Right lobe of liver (tissue), 4 donors: ENCODE measurements around the gene CENATAC.
A peak's percentile ranks its signal among the peaks of the same experiment; 100 is the strongest.

Experiments used
- CTCF ChIP-seq, 4 donors: fragments of 200-600 bp in 3 of 4; fragments of 450-650 bp in 1 of 4; IDR thresholded peaks; one replicate each; pipeline versions ENCODE4 v1.5.1 to v1.8.0; 2016 to 2022; ENCODE audit warnings: antibody characterized with exemption in 4 of 4, mild to moderate bottlenecking in 2 of 4
- POLR2A ChIP-seq: fragments of 450-650 bp; IDR thresholded peaks from one replicate; pipeline ENCODE4 v1.6.1; 2017; ENCODE audit warnings: antibody characterized with exemption, mild to moderate bottlenecking
- donor health status: DM: no; HTN: no; CAD: no.
- donor health status: DM: no; HTN: no; CAD: no.
- donor health status: DM: no; HTN: yes; CAD: no.

- no peak for TF ChIP-seq CTCF (IDR thresholded peaks at IDR 0.05)
- peak; percentile 10 for TF ChIP-seq POLR2A
Measured at GRCh38 chr11:119025099-119025473, 27.1 kb downstream of the CENATAC start.
